Naive thymus-derived CD4-positive, alpha-beta T cell (primary cell): ENCODE data around the gene GNG12. TPM values are rescaled to one million over a fixed set of nuclear protein-coding genes. Genes with fewer than 3 reads are reported as not detected.

ENCODE experiments used
- ATAC-seq: fragments of 150-1000 bp; cut with Tn5 transposase; 2 replicates; pipeline ENCODE4 v1.10.0; 2021; ENCODE audit warnings: mild to moderate bottlenecking, moderate library complexity
- CTCF ChIA-PET: fragments of 350-600 bp; sonication (Branson Sonifier 250); formaldehyde crosslinking; loops from one replicate; lab custom pipeline; 2021; ENCODE audit warnings: antibody characterized with exemption; lab: Charles Lee
- POLR2A ChIA-PET: fragments of 350-600 bp; sonication (Branson Sonifier 250); formaldehyde crosslinking; loops from one replicate; lab custom pipeline; 2021; ENCODE audit warnings: antibody characterized with exemption, inconsistent platforms; lab: Charles Lee
- DNase-seq, 9 donors: peaks; one replicate each; pipeline versions ENCODE4 v3.0.0 to v3.0.0-alpha.2; 2020 to 2022; ENCODE audit warnings: mixed read lengths in 1 of 9
- H3K27ac ChIP-seq: one replicate; pipeline ENCODE4 v1.7.0; 2013; ENCODE audit warnings: mild to moderate bottlenecking, low read depth, low read length, moderate library complexity
- H3K27me3 ChIP-seq, 2 donors: one replicate each; pipeline ENCODE4 v1.7.0; 2013; ENCODE audit warnings: low read length in 2 of 2, mild to moderate bottlenecking in 2 of 2, moderate library complexity in 2 of 2; ENCODE audit not compliant: control insufficient read depth in 2 of 2, insufficient read depth in 2 of 2
- H3K36me3 ChIP-seq, 3 experiments: 1 replicate in 2 of 3; 2 replicates in 1 of 3; pipeline ENCODE4 v1.7.0; 2013; ENCODE audit warnings: low read length in 3 of 3, mild to moderate bottlenecking in 3 of 3, moderate library complexity in 1 of 3; ENCODE audit not compliant: insufficient read depth in 3 of 3, control insufficient read depth in 2 of 3
- H3K4me1 ChIP-seq, 2 donors: one replicate each; pipeline ENCODE4 v1.7.0; 2013; ENCODE audit warnings: low read length in 2 of 2, mild to moderate bottlenecking in 2 of 2, moderate library complexity in 1 of 2; ENCODE audit not compliant: control insufficient read depth in 2 of 2, insufficient read depth in 2 of 2
- H3K4me3 ChIP-seq: 2 replicates; pipeline ENCODE4 v1.7.0; 2013; ENCODE audit warnings: mild to moderate bottlenecking, low read length
- H3K9me3 ChIP-seq, 3 experiments: 1 replicate in 2 of 3; 2 replicates in 1 of 3; pipeline ENCODE4 v1.7.0; 2013; ENCODE audit warnings: low read length in 3 of 3; ENCODE audit not compliant: control insufficient read depth in 2 of 3
- H3K27ac Mint-ChIP-seq, 9 donors: one replicate each; pipeline ENCODE4 v1.8.0; 2020 to 2022; ENCODE audit warnings: mixed read lengths in 9 of 9, mild to moderate bottlenecking in 8 of 9, moderate library complexity in 5 of 9, inconsistent platforms in 2 of 9
- H3K27me3 Mint-ChIP-seq, 5 donors: one replicate each; pipeline ENCODE4 v1.8.0; 2021 to 2022; ENCODE audit warnings: mixed read lengths in 5 of 5, mild to moderate bottlenecking in 1 of 5
- H3K36me3 Mint-ChIP-seq, 5 donors: one replicate each; pipeline ENCODE4 v1.8.0; 2020 to 2022; ENCODE audit warnings: mixed read lengths in 5 of 5, mild to moderate bottlenecking in 3 of 5, inconsistent platforms in 1 of 5
- H3K4me1 Mint-ChIP-seq, 7 donors: one replicate each; pipeline ENCODE4 v1.8.0; 2020 to 2022; ENCODE audit warnings: mixed read lengths in 7 of 7, mild to moderate bottlenecking in 3 of 7, inconsistent platforms in 1 of 7
- H3K4me3 Mint-ChIP-seq, 10 donors: one replicate each; pipeline ENCODE4 v1.8.0; 2020 to 2022; ENCODE audit warnings: mild to moderate bottlenecking in 10 of 10, mixed read lengths in 10 of 10, moderate library complexity in 6 of 10, inconsistent platforms in 2 of 10
- H3K9me3 Mint-ChIP-seq, 11 donors: one replicate each; pipeline ENCODE4 v1.8.0; 2020 to 2022; ENCODE audit warnings: mixed read lengths in 11 of 11, mild to moderate bottlenecking in 4 of 11, inconsistent platforms in 1 of 11, moderate library complexity in 1 of 11
- intact Hi-C, 2 donors: fragments of 100-400 bp; cut with micrococcal nuclease; formaldehyde crosslinking; loops; one replicate each; pipeline ENCODE4 v1.15.1; 2023
- polyA plus RNA-seq, 2 donors: library from polyadenylated mRNA; unstranded; fragments of 300-500 nt; fragmentation: Illumina TruSeq; gene quantifications; one replicate each; pipeline ENCODE4 v1.2.3, GENCODE V29; 2021
- total RNA-seq, 6 experiments: library from RNA in 5 of 6; stranded (reverse) in 5 of 6; gene quantifications; 1 replicate in 5 of 6; 2 replicates in 1 of 6; pipeline ENCODE4 v1.2.3 and lab custom pipeline; 2021 to 2026

GNG12 gene
- total and polyA plus RNA-seq, 7 experiments from 2014 or later, result not detected

- no peaks in the 10 kb centered on the region for H3K36me3 ChIP-seq
- no peak overlapping the region for H3K4me3 ChIP-seq
- Mint-ChIP-seq H3K27me3 (peaks cover 6 to 38% (median 15%) of the 10 kb centered on the region in 5 donors), H3K4me3 (no peak overlapping the region), H3K4me1 (peaks cover 0 to 11% (median 0%) of the 10 kb centered on the region in 7 donors), H3K27ac (no peak overlapping the region), H3K9me3 (no peaks in the 10 kb centered on the region), H3K36me3 (no peaks in the 10 kb centered on the region)
- ChIA-PET POLR2A (interaction anchor here (1.3 kb wide), 1 partner anchor 10 kb away, joined by 3 read pairs; no protein-coding TSS in a partner anchor), CTCF (no interaction called here)
- H3K9me3 ChIP-seq, result no peaks in the 10 kb centered on the region
- DNase-seq, result no peak
- H3K27me3 ChIP-seq, result no peaks in the 10 kb centered on the region
- intact Hi-C loops, result no loop called here
- no peaks in the 10 kb centered on the region for H3K4me1 ChIP-seq
- H3K27ac ChIP-seq, result no peak overlapping the region
- ATAC-seq, result no peak
These were observed 90.1 kb downstream of the GNG12 start for GRCh38 chr1:67743072-67743725.

GRCh38 chr1:67741736-67742135 lies 91.5 kb downstream of the GNG12 start:
- Mint-ChIP-seq H3K4me1 (peaks cover under 1 to 6% (median 2%) of the 10 kb centered on the region in 7 donors), H3K9me3 (no peaks in the 10 kb centered on the region), H3K27ac (no peak overlapping the region), H3K4me3 (no peak overlapping the region), H3K36me3 (no peaks in the 10 kb centered on the region), H3K27me3 (peaks cover 0 to 31% (median 11%) of the 10 kb centered on the region in 5 donors)
- Histone ChIP-seq H3K4me3 (no peak overlapping the region), H3K4me1 (peaks cover 0 to 2% of the 10 kb centered on the region in 2 donors), H3K36me3 (no peaks in the 10 kb centered on the region), H3K27ac (no peak overlapping the region), H3K9me3 (no peaks in the 10 kb centered on the region), H3K27me3 (no peaks in the 10 kb centered on the region)
- POLR2A ChIA-PET, result no interaction called here
- ATAC-seq (no peak), DNase-seq (no peak)
- CTCF ChIA-PET, result interaction anchor here (1.0 kb wide), 1 partner anchor 180 kb away, joined by 3 read pairs; no protein-coding TSS in a partner anchor
- intact Hi-C loops, result no loop called here

GRCh38 chr1:67741121-67741520 lies 92.1 kb downstream of the GNG12 start:
- H3K4me1 Mint-ChIP-seq, result peaks cover 6 to 11% (median 8%) of the 10 kb centered on the region in 7 donors
- no peak for ATAC-seq
- intact Hi-C loops, result no loop called here
- H3K4me1 ChIP-seq, result peaks cover 5 to 7% of the 10 kb centered on the region in 2 donors
- ChIA-PET POLR2A (interaction anchor here (0.9 kb wide), 1 partner anchor 55 kb away, joined by 3 read pairs; no protein-coding TSS in a partner anchor), CTCF (interaction anchor here (1.0 kb wide), 1 partner anchor 179 kb away, joined by 3 read pairs; no protein-coding TSS in a partner anchor)
- no peaks in the 10 kb centered on the region for H3K27me3 ChIP-seq
- H3K27me3 Mint-ChIP-seq, result peaks cover 0 to 27% (median 5%) of the 10 kb centered on the region in 5 donors
- no peak overlapping the region for H3K27ac Mint-ChIP-seq
- no peak overlapping the region for H3K4me3 Mint-ChIP-seq
- H3K36me3 ChIP-seq, result no peaks in the 10 kb centered on the region
- H3K36me3 Mint-ChIP-seq, result no peaks in the 10 kb centered on the region
- H3K9me3 Mint-ChIP-seq, result no peaks in the 10 kb centered on the region
- H3K9me3 ChIP-seq, result no peaks in the 10 kb centered on the region
- H3K27ac ChIP-seq, result no peak overlapping the region
- DNase-seq, result no peak
- no peak overlapping the region for H3K4me3 ChIP-seq

- H3K27ac Mint-ChIP-seq, result no peak overlapping the region
- H3K9me3 Mint-ChIP-seq, result no peaks in the 10 kb centered on the region
- no peaks in the 10 kb centered on the region for H3K9me3 ChIP-seq
- no peaks in the 10 kb centered on the region for H3K27me3 ChIP-seq
- intact Hi-C loops, result no loop called here
- no peak overlapping the region for H3K4me3 Mint-ChIP-seq
- ChIA-PET POLR2A (interaction anchor here (0.9 kb wide), 1 partner anchor 55 kb away, joined by 3 read pairs; no protein-coding TSS in a partner anchor), CTCF (no interaction called here)
- H3K27me3 Mint-ChIP-seq, result peaks cover 0 to 22% (median 5%) of the 10 kb centered on the region in 5 donors
- ATAC-seq, result no peak
- H3K36me3 ChIP-seq, result no peaks in the 10 kb centered on the region
- peaks cover 7 to 11% of the 10 kb centered on the region in 2 donors for H3K4me1 ChIP-seq
- H3K36me3 Mint-ChIP-seq, result no peaks in the 10 kb centered on the region
- DNase-seq, result no peak
- H3K27ac ChIP-seq, result no peak overlapping the region
- H3K4me1 Mint-ChIP-seq, result peaks cover 10 to 15% (median 13%) of the 10 kb centered on the region in 7 donors
- no peak overlapping the region for H3K4me3 ChIP-seq
These were observed 92.7 kb downstream of the GNG12 start for GRCh38 chr1:67740543-67740942.

- ChIA-PET CTCF (no interaction called here), POLR2A (interaction anchor here (1.3 kb wide), 1 partner anchor 54 kb away, joined by 4 read pairs; the partner anchor contains the start of gene GADD45A)
- no peak overlapping the region for H3K27ac ChIP-seq
- H3K9me3 Mint-ChIP-seq, result no peaks in the 10 kb centered on the region
- intact Hi-C loops, result no loop called here
- no peaks in the 10 kb centered on the region for H3K27me3 ChIP-seq
- H3K36me3 Mint-ChIP-seq, result no peaks in the 10 kb centered on the region
- DNase-seq (no peak), ATAC-seq (no peak)
- peaks cover 10 to 19% (median 17%) of the 10 kb centered on the region in 7 donors for H3K4me1 Mint-ChIP-seq
- H3K4me3 ChIP-seq, result no peak overlapping the region
- H3K27me3 Mint-ChIP-seq, result peaks cover 0 to 12% (median 5%) of the 10 kb centered on the region in 5 donors
- peaks cover 7 to 11% of the 10 kb centered on the region in 2 donors for H3K4me1 ChIP-seq
- no peaks in the 10 kb centered on the region for H3K36me3 ChIP-seq
- H3K27ac Mint-ChIP-seq, result peak overlapping the region in 1 of 9 donors; percentile 36
- no peaks in the 10 kb centered on the region for H3K9me3 ChIP-seq
- H3K4me3 Mint-ChIP-seq, result no peak overlapping the region
These were observed 93.9 kb downstream of the GNG12 start for GRCh38 chr1:67739361-67739760.

- no peaks in the 10 kb centered on the region for H3K36me3 Mint-ChIP-seq
- H3K4me3 ChIP-seq, result no peak overlapping the region
- H3K9me3 Mint-ChIP-seq, result no peaks in the 10 kb centered on the region
- H3K27me3 ChIP-seq, result no peaks in the 10 kb centered on the region
- peaks cover 0 to 9% (median 5%) of the 10 kb centered on the region in 5 donors for H3K27me3 Mint-ChIP-seq
- no peak overlapping the region for H3K4me3 Mint-ChIP-seq
- POLR2A ChIA-PET, result interaction anchor here (1.3 kb wide), 1 partner anchor 53 kb away, joined by 4 read pairs; the partner anchor contains the start of gene GADD45A
- peaks cover 10 to 26% (median 23%) of the 10 kb centered on the region in 7 donors for H3K4me1 Mint-ChIP-seq
- CTCF ChIA-PET, result interaction anchor here (0.6 to 2.6 kb wide), 2 partner anchors 14 to 22 kb away, joined by 3 to 10 read pairs; no protein-coding TSS in a partner anchor
- no peaks in the 10 kb centered on the region for H3K9me3 ChIP-seq
- H3K36me3 ChIP-seq, result no peaks in the 10 kb centered on the region
- H3K27ac ChIP-seq, result no peak overlapping the region
- H3K4me1 ChIP-seq, result peaks cover 7 to 11% of the 10 kb centered on the region in 2 donors
- no peak for DNase-seq
- no peak overlapping the region for H3K27ac Mint-ChIP-seq
- intact Hi-C loops, result no loop called here
- ATAC-seq, result no peak
These were observed 94.9 kb downstream of the GNG12 start for GRCh38 chr1:67738401-67738800.
